GM23338 (cell line): ENCODE data around the gene HADH. TPM values are rescaled to one million over a fixed set of nuclear protein-coding genes. Genes with fewer than 3 reads are reported as not detected.

ENCODE experiments used
- ATAC-seq: fragments of 200-7000 bp; cut with Tn5 transposase; 3 replicates; pipeline ENCODE4 v1.9.1; 2020
- DNase-seq: peaks from one replicate; pipeline ENCODE4 v3.0.0-alpha.2; 2015; ENCODE audit warnings: low spot score
- H2AFZ ChIP-seq: fragments of 200-600 bp; sonication (generic); 2 replicates; pipeline ENCODE4 v1.8.0; 2016; ENCODE audit warnings: antibody characterized with exemption, mild to moderate bottlenecking, moderate library complexity
- H3F3A ChIP-seq: fragments of 200-600 bp; sonication (generic); replicated peaks from 2 replicates; pipeline ENCODE4 v1.8.0; 2017; ENCODE audit warnings: antibody characterized with exemption, mixed run types, low read depth
- H3K27ac ChIP-seq: fragments of 200-600 bp; sonication (generic); 2 replicates; pipeline ENCODE4 v1.6.1; 2016; ENCODE audit warnings: low read depth
- H3K27me3 ChIP-seq: fragments of 200-600 bp; sonication (generic); 2 replicates; pipeline ENCODE4 v1.8.0; 2016; ENCODE audit warnings: mild to moderate bottlenecking, mixed run types, moderate library complexity; ENCODE audit not compliant: insufficient read depth
- H3K36me3 ChIP-seq: fragments of 200-600 bp; sonication (generic); 2 replicates; pipeline ENCODE4 v1.8.0; 2016; ENCODE audit warnings: mild to moderate bottlenecking; ENCODE audit not compliant: insufficient read depth
- H3K4me1 ChIP-seq: fragments of 200-600 bp; sonication (generic); 2 replicates; pipeline ENCODE4 v1.8.0; 2016; ENCODE audit warnings: mild to moderate bottlenecking, moderate library complexity; ENCODE audit not compliant: insufficient read depth
- H3K4me2 ChIP-seq: fragments of 200-600 bp; sonication (generic); 2 replicates; pipeline ENCODE4 v1.7.1; 2017; ENCODE audit warnings: mixed run types
- H3K4me3 ChIP-seq: fragments of 200-600 bp; sonication (generic); 2 replicates; pipeline ENCODE4 v1.6.1; 2016; ENCODE audit warnings: mixed run types
- H3K79me2 ChIP-seq: fragments of 200-600 bp; sonication (generic); replicated peaks from 2 replicates; pipeline ENCODE4 v1.8.0; 2017; ENCODE audit warnings: mild to moderate bottlenecking; ENCODE audit not compliant: insufficient read depth
- H3K9me2 ChIP-seq: fragments of 200-600 bp; sonication (generic); 2 replicates; pipeline ENCODE4 v1.8.0; 2017; ENCODE audit not compliant: insufficient read depth
- H4K20me1 ChIP-seq: fragments of 200-600 bp; sonication (generic); replicated peaks from 2 replicates; pipeline ENCODE4 v1.8.0; 2017; ENCODE audit warnings: mild to moderate bottlenecking; ENCODE audit not compliant: insufficient read depth
- H3K27ac Mint-ChIP-seq: 2 replicates; pipeline ENCODE4 v1.8.0; 2020; ENCODE audit warnings: inconsistent platforms, mild to moderate bottlenecking, moderate library complexity, mixed read lengths
- H3K27me3 Mint-ChIP-seq: 3 replicates; pipeline ENCODE4 v1.8.0; 2022; ENCODE audit warnings: low read depth, mild to moderate bottlenecking, moderate library complexity, mixed read lengths, inconsistent platforms; ENCODE audit not compliant: insufficient read depth, poor library complexity
- H3K36me3 Mint-ChIP-seq: 3 replicates; pipeline ENCODE4 v1.8.0; 2021; ENCODE audit warnings: low read depth, mild to moderate bottlenecking, inconsistent platforms, moderate library complexity, mixed read lengths
- H3K4me1 Mint-ChIP-seq: 3 replicates; pipeline ENCODE4 v1.8.0; 2020; ENCODE audit warnings: mild to moderate bottlenecking, inconsistent platforms, mixed read lengths
- H3K4me3 Mint-ChIP-seq: 3 replicates; pipeline ENCODE4 v1.8.0; 2021; ENCODE audit warnings: moderate library complexity, mild to moderate bottlenecking, inconsistent platforms, mixed read lengths
- H3K9me3 Mint-ChIP-seq: 3 replicates; pipeline ENCODE4 v1.8.0; 2020; ENCODE audit warnings: moderate library complexity, mild to moderate bottlenecking, inconsistent platforms, mixed read lengths
- CREB1 ChIP-seq: fragments of 250-450 bp; sonication (Bioruptor Pico); IDR thresholded peaks from 2 replicates; pipeline ENCODE4 v1.5.0; 2020; ENCODE audit warnings: low read depth, mild to moderate bottlenecking, moderate library complexity
- CTCF ChIP-seq, 2 experiments: fragments of 200-600 bp in 1 of 2; sonication (generic) in 1 of 2; conservative IDR thresholded peaks; 2 replicates each; pipeline versions ENCODE4 v1.5.1 to v1.6.1; 2016 to 2017; ENCODE audit warnings: antibody characterized with exemption in 2 of 2, low read depth in 2 of 2, mild to moderate bottlenecking in 2 of 2, moderate library complexity in 1 of 2
- ETS1 ChIP-seq: IDR thresholded peaks from 2 replicates; pipeline ENCODE4 v1.6.1; 2016; ENCODE audit warnings: antibody characterized with exemption
- EZH2 ChIP-seq: fragments of 200-600 bp; sonication (generic); IDR thresholded peaks from one replicate; pipeline ENCODE4 v1.8.0; 2017; ENCODE audit warnings: antibody characterized with exemption, mild to moderate bottlenecking, low read depth; ENCODE audit not compliant: unreplicated experiment
- NANOG ChIP-seq: IDR thresholded peaks from 2 replicates; pipeline ENCODE4 v1.6.1; 2016; ENCODE audit warnings: antibody characterized with exemption, borderline replicate concordance
- REST ChIP-seq: IDR thresholded peaks from one replicate; pipeline ENCODE4 v1.6.1; 2018; ENCODE audit warnings: antibody characterized with exemption; ENCODE audit not compliant: unreplicated experiment
- ZNF114 ChIP-seq: fragments of 250-450 bp; sonication (Bioruptor Pico); IDR thresholded peaks from 2 replicates; pipeline ENCODE4 v1.5.0; 2020; ENCODE audit warnings: mild to moderate bottlenecking, moderate library complexity
- ZNF331 ChIP-seq: fragments of 250-450 bp; sonication (Bioruptor Pico); IDR thresholded peaks from 2 replicates; pipeline ENCODE4 v1.5.0; 2020; ENCODE audit warnings: low read depth, mild to moderate bottlenecking, moderate library complexity
- polyA plus RNA-seq: library from polyadenylated mRNA; unstranded; fragments of >200 nt; fragmentation: Nextera tagmentation; extraction: Ambion mirVana; gene quantifications from 2 replicates; pipeline ENCODE4 v1.2.1, GENCODE V29; 2016
- total RNA-seq: library from RNA; depleted of rRNA; stranded (reverse); fragments of >200 nt; shearing (Covaris generic); gene quantifications from 2 replicates; pipeline ENCODE4 v1.2.3, GENCODE V29; 2014

HADH gene
- total and polyA plus RNA-seq, 2 experiments from 2014 or later = 39.1 to 39.2 TPM

GRCh38 chr4:108068442-108068841 is 78.8 kb downstream of the HADH start:
- Mint-ChIP-seq H3K27ac (no peak overlapping the region), H3K4me3 (no peak overlapping the region), H3K4me1 (no peaks in the 10 kb centered on the region), H3K27me3 (no peaks in the 10 kb centered on the region), H3K9me3 (no peaks in the 10 kb centered on the region), H3K36me3 (no peaks in the 10 kb centered on the region)
- no peak overlapping the region for H2AFZ ChIP-seq
- no peaks in the 10 kb centered on the region for H3K36me3 ChIP-seq
- no peak overlapping the region for H3K27ac ChIP-seq
- no peak for DNase-seq
- no peaks in the 10 kb centered on the region for H4K20me1 ChIP-seq
- TF ChIP-seq EZH2 = no peak
- TF ChIP-seq CREB1 (CRISPR knock-in tag) = no peak
- no peak for TF ChIP-seq NANOG
- no peak for TF ChIP-seq ZNF114 (CRISPR knock-in tag)
- no peak for TF ChIP-seq CTCF (conservative IDR thresholded peaks at IDR 0.05; ENCODE audit: low read depth in 2 of 2)
- no peaks in the 10 kb centered on the region for H3K9me2 ChIP-seq
- H3K4me3 ChIP-seq = no peak overlapping the region
- H3F3A ChIP-seq = no peaks in the 10 kb centered on the region
- H3K27me3 ChIP-seq = no peaks in the 10 kb centered on the region
- ATAC-seq = no peak
- H3K79me2 ChIP-seq = no peaks in the 10 kb centered on the region
- H3K4me2 ChIP-seq = no peak overlapping the region
- H3K4me1 ChIP-seq = no peaks in the 10 kb centered on the region

GRCh38 chr4:108070775-108071174 is 81.1 kb downstream of the HADH start:
- Mint-ChIP-seq H3K27me3 (no peaks in the 10 kb centered on the region), H3K27ac (no peak overlapping the region), H3K4me1 (no peaks in the 10 kb centered on the region), H3K4me3 (no peak overlapping the region), H3K9me3 (no peaks in the 10 kb centered on the region), H3K36me3 (no peaks in the 10 kb centered on the region)
- Histone ChIP-seq H3K27ac (no peak overlapping the region), H2AFZ (no peak overlapping the region), H3K27me3 (no peaks in the 10 kb centered on the region), H3K9me2 (no peaks in the 10 kb centered on the region), H3K79me2 (no peaks in the 10 kb centered on the region), H3K36me3 (no peaks in the 10 kb centered on the region), H3F3A (no peaks in the 10 kb centered on the region), H3K4me2 (no peak overlapping the region), H4K20me1 (no peaks in the 10 kb centered on the region), H3K4me1 (no peaks in the 10 kb centered on the region), H3K4me3 (no peak overlapping the region)
- TF ChIP-seq ZNF331 (CRISPR knock-in tag) (no peak), REST (no peak), ETS1 (no peak), EZH2 (no peak)
- ATAC-seq = no peak
- no peak for DNase-seq
